Limb (tissue), 2 donors: ENCODE data around the gene WEE2.
"Not testable (repeated sequence)": the region's sequence is repeated elsewhere in the genome, so short reads cannot be mapped to it uniquely, and the experiment has no call there.

Source experiments
- DNase-seq, 2 donors: peaks; one replicate each; pipeline ENCODE4 v3.0.0-alpha.2; 2016; ENCODE audit errors: extremely low spot score in 2 of 2

Gene WEE2

DNA sequence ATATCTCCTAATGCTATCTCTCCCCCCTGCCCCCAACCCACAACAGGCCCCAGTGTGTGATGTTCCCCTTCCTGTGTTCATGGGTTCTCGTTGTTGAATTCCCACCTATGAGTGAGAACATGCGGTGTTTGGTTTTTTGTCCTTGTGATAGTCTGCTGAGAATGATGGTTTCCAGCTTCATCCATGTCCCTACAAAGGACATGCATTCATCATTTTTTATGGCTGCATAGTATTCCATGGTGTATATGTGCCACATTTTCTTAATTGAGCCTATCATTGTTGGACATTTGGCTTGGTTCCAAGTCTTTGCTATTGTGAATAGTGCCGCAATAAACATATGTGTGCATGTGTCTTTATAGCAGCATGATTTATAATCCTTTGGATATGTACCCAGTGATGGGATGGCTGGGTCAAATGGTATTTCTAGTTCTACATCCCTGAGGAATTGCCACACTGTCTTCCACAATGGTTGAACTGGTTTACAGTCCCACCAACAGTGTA, 62.0 kb downstream of the WEE2 start:
- DNase-seq, result not testable (repeated sequence)

- no peak for DNase-seq
Measured at GRCh38 chr7:141776374-141776773, 68.2 kb downstream of the WEE2 start, which contains the start of gene TAS2R4. Gene TAS2R4 (plus strand): TSS chr7:141776674. CDS start chr7:141778489, 1,815 bp downstream.
